Measurements from ENCODE around the gene SLC50A1. TPM values are rescaled to one million over a fixed set of nuclear protein-coding genes. Genes with fewer than 3 reads are reported as not detected.
A peak's percentile ranks its signal among the peaks of the same experiment; 100 is the strongest.

Gene SLC50A1
- total RNA-seq = 1 to 10 TPM; 3.7 to 10.0 TPM

- H3K36me3 ChIP-seq = peaks cover 39% of the 10 kb centered on the region
- no peaks in the 10 kb centered on the region for H3K9me3 ChIP-seq
- TF ChIP-seq CTCF (IDR thresholded peaks at IDR 0.05) = peak in 1 of 2 donors; percentile 46
- DNase-seq (ENCODE audit: low spot score) = peak; percentile 93
- peak within 1 kb of the TSS; percentile 97 to 99 for H3K27ac ChIP-seq
- H3K27me3 ChIP-seq = no peaks in the 10 kb centered on the region
- H3K4me3 ChIP-seq = peak within 1 kb of the TSS; percentile 65 to 74
- peaks cover 0 to 78% of the 10 kb centered on the region in 2 donors for H3K4me1 ChIP-seq
Observed at GRCh38 chr1:155135415-155136028, at the start of gene SLC50A1. Gene SLC50A1, plus strand, starts transcription at chr1:155135852. Its CDS starts 60 bp downstream, at chr1:155135912.

GRCh38 chr1:155086128-155086741 is 49.4 kb upstream of the SLC50A1 start:
- Histone ChIP-seq H3K4me1 (peaks cover 0 to 49% of the 10 kb centered on the region in 2 donors), H3K9me3 (no peaks in the 10 kb centered on the region), H3K4me3 (peak overlapping the region in 1 of 2 donors; percentile 73), H3K27me3 (peaks cover 17 to 28% of the 10 kb centered on the region in 2 donors), H3K27ac (peak overlapping the region; percentile 91 to 94), H3K36me3 (no peaks in the 10 kb centered on the region)
- peak; percentile 74 for DNase-seq (ENCODE audit: low spot score)
- TF ChIP-seq CTCF (IDR thresholded peaks at IDR 0.05) = peak; percentile 100

- Histone ChIP-seq H3K9me3 (no peaks in the 10 kb centered on the region), H3K4me1 (peaks cover 0 to 49% of the 10 kb centered on the region in 2 donors), H3K27me3 (peaks cover 11 to 20% of the 10 kb centered on the region in 2 donors), H3K4me3 (no peak overlapping the region), H3K36me3 (no peaks in the 10 kb centered on the region), H3K27ac (peak overlapping the region in 1 of 2 donors; percentile 35)
- peak in 1 of 2 donors; percentile 45 for TF ChIP-seq CTCF (IDR thresholded peaks at IDR 0.05)
- no peak for DNase-seq (ENCODE audit: low spot score)
Observed at GRCh38 chr1:155086856-155087535, 48.7 kb upstream of the SLC50A1 start.

GRCh38 chr1:155091071-155092051 is 44.3 kb upstream of the SLC50A1 start:
- no peak overlapping the region for H3K27ac ChIP-seq
- peak; percentile 99 for TF ChIP-seq CTCF (IDR thresholded peaks at IDR 0.05)

GRCh38 chr1:155092131-155092530 is 43.5 kb upstream of the SLC50A1 start:
- TF ChIP-seq CTCF (IDR thresholded peaks at IDR 0.05) = no peak
- H3K9me3 ChIP-seq = no peaks in the 10 kb centered on the region
- H3K4me3 ChIP-seq = no peak overlapping the region
- no peak overlapping the region for H3K27ac ChIP-seq
- no peak for DNase-seq (ENCODE audit: low spot score)
- H3K27me3 ChIP-seq = no peaks in the 10 kb centered on the region
- peaks cover 0 to 28% of the 10 kb centered on the region in 2 donors for H3K4me1 ChIP-seq
- H3K36me3 ChIP-seq = no peaks in the 10 kb centered on the region

More at GRCh38 chr1:155091071-155092051, 44.3 kb upstream of the SLC50A1 start:
- Histone ChIP-seq H3K4me3 (no peak overlapping the region), H3K4me1 (peaks cover 0 to 36% of the 10 kb centered on the region in 2 donors), H3K9me3 (no peaks in the 10 kb centered on the region), H3K36me3 (no peaks in the 10 kb centered on the region), H3K27me3 (no peaks in the 10 kb centered on the region)
- DNase-seq (ENCODE audit: low spot score) = peak; percentile 80

Data from right atrium auricular region (tissue), 2 donors.